ENCODE data around the gene SLC6A7. TPM values are rescaled to one million over a fixed set of nuclear protein-coding genes. Genes with fewer than 3 reads are reported as not detected.
A peak's percentile ranks its signal among the peaks of the same experiment; 100 is the strongest.

SLC6A7 gene
- total and polyA plus RNA-seq, 8 donors = not detected

DNA sequence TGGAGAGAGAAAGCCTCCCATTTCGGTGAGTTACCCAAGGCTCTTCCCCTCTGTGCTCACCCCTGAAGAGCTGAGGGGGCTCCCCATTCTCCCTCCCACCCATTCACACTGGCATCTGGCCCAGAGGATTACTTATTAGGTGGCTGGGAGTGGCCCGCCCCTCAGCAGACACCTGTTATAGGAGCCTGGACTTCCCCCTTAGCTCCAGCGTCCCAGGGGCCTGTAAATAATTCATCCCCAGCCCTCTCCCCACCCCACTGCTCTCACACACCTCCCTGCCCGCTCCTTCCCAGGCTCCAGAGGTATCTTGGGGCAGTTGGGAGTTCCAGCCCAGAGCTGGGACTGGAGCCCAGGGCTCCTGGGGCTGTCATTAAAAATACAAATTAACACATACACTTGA lies 11.6 kb upstream of the SLC6A7 start:
- intact Hi-C loops (cut with DNase I) = no loop called here
- no peaks in the 10 kb centered on the region for H3K27me3 ChIP-seq
- TF ChIP-seq, protein P1, sequence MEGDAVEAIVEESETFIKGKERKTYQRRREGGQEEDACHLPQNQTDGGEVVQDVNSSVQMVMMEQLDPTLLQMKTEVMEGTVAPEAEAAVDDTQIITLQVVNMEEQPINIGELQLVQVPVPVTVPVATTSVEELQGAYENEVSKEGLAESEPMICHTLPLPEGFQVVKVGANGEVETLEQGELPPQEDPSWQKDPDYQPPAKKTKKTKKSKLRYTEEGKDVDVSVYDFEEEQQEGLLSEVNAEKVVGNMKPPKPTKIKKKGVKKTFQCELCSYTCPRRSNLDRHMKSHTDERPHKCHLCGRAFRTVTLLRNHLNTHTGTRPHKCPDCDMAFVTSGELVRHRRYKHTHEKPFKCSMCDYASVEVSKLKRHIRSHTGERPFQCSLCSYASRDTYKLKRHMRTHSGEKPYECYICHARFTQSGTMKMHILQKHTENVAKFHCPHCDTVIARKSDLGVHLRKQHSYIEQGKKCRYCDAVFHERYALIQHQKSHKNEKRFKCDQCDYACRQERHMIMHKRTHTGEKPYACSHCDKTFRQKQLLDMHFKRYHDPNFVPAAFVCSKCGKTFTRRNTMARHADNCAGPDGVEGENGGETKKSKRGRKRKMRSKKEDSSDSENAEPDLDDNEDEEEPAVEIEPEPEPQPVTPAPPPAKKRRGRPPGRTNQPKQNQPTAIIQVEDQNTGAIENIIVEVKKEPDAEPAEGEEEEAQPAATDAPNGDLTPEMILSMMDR (IDR thresholded peaks at IDR 0.05) = no peak
- no peak for FAIRE-seq
- H3K4me1 ChIP-seq = no peaks in the 10 kb centered on the region
- H3K9me3 ChIP-seq = no peaks in the 10 kb centered on the region
- no peak for DNase-seq
- ATAC-seq = peak in 2 of 4 donors; percentile 40 to 75
- no peak overlapping the region for H3K4me3 ChIP-seq
- no peaks in the 10 kb centered on the region for H3K36me3 ChIP-seq
- WGBS, 2 donors = 36 to 49% methylated on average over 4 of the region's 4 CpGs
- no peak overlapping the region for H3K27ac ChIP-seq

DNA sequence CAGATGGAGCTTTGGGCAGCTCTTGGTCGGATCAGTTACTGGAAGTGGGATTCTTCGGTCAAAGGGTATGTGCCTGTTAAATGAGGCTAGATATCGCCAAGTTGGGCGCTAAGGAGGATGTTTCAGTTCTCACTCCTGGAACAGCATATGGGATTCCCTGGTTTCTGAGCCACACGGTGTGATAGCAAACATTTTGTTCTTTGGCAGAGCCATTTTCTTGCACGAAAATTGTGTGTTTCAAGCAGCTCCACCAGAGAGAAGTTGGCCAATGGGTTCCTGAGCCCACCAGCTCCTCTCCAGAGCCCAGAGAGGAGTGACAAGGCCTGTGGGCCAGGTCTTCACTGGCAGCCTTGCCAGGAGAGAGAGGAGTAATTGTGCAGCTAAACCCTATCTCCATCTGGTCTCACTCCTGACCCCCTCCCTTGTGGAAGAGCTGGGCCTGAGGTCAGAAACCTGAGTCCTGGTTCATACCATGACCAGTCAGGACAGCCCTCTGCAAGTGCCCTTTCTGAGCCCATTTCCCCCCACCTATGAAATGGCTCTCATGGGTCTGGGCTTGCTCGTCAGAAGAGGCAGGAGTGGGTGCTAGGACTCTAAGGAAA lies 10.7 kb upstream of the SLC6A7 start:
- intact Hi-C loops (cut with DNase I) = no loop called here
- H3K4me3 ChIP-seq = no peak overlapping the region
- DNase-seq (no peak), ATAC-seq (no peak), FAIRE-seq (no peak)
- no peaks in the 10 kb centered on the region for H3K36me3 ChIP-seq
- no peaks in the 10 kb centered on the region for H3K9me3 ChIP-seq
- TF ChIP-seq, protein P1 (IDR thresholded peaks at IDR 0.05) = no peak
- no peaks in the 10 kb centered on the region for H3K27me3 ChIP-seq
- no peaks in the 10 kb centered on the region for H3K4me1 ChIP-seq
- 90 to 94% methylated on average over 7 of the region's 7 CpGs for WGBS, 2 donors
- H3K27ac ChIP-seq = no peak overlapping the region

DNA sequence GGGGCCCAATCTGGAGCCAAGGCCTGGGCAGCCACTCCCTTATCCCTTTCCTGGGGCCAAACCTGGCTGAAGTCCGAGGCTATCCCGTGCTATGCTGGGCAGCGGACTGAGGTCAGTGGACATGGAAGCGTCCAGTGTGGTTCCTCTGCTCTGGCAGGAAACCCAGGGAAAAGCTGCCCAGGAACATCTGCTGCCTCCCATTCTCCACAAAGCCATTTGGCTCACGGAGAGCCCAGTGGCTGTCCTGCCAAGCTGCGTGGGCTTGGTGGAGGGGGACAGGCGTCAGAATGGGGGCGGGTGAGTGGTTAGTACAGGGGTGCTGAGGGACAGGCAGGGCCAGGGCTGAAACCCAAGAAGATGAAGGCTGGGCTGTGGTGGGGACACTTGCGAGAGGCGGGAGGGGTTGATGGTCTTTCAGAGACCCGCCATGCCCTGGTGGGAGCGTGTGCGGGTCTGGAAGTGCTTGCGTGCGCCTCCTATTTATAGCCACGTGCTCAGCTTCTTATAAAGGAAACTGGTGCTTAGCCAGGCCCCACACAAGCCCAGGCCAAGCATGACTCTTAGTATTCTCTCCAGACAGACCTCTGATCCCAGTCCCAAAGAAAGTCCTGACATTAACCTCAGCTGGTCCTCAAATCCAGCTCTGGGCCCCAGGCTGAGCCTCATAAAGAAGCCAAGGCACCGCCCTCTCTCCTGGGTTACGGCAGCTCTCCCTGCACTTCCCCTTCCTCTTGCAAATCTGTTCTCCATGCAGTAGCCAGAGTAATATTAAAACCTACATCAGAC lies 9.4 kb upstream of the SLC6A7 start:
- FAIRE-seq (no peak), ATAC-seq (peak in 3 of 4 donors; percentile 31 to 62 (median 46)), DNase-seq (no peak)
- TF ChIP-seq, protein P1 (IDR thresholded peaks at IDR 0.05) = no peak
- H3K4me1 ChIP-seq = peaks cover 0 to 2% (median 0%) of the 10 kb centered on the region in 3 donors
- H3K27me3 ChIP-seq = no peaks in the 10 kb centered on the region
- no peak overlapping the region for H3K4me3 ChIP-seq
- WGBS, 2 donors = 80 to 86% methylated on average over 18 of the region's 18 CpGs
- H3K36me3 ChIP-seq = no peaks in the 10 kb centered on the region
- intact Hi-C loops (cut with DNase I) = no loop called here
- H3K9me3 ChIP-seq = no peaks in the 10 kb centered on the region
- H3K27ac ChIP-seq = no peak overlapping the region

DNA sequence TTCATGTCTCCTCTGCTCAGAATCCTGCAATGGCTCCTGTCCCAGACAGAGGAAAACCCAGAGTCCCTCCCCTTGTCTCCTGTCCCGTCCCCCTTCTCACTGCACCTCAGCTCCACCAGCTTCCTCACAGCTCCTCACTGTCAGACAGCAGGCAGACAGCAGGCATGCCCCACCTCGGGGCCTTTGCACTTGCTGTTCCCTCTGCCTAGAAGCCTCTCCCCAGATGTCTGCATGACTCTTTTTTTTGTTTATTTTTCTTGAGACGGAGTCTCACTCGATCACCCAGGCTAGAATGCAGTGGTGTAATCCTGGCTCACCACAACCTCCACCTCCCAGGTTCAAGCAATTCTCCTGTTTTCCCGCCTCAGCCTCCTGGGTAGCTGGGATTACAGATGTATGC lies 8.8 kb upstream of the SLC6A7 start:
- no peak overlapping the region for H3K27ac ChIP-seq
- no peaks in the 10 kb centered on the region for H3K9me3 ChIP-seq
- intact Hi-C loops (cut with DNase I) = no loop called here
- TF ChIP-seq, protein P1 (IDR thresholded peaks at IDR 0.05) = no peak
- DNase-seq (no peak), FAIRE-seq (no peak), ATAC-seq (no peak)
- no peaks in the 10 kb centered on the region for H3K27me3 ChIP-seq
- 82 to 92% methylated on average over 5 of the region's 5 CpGs for WGBS, 2 donors
- H3K4me1 ChIP-seq = peaks cover 0 to 2% (median 0%) of the 10 kb centered on the region in 3 donors
- H3K36me3 ChIP-seq = no peaks in the 10 kb centered on the region
- no peak overlapping the region for H3K4me3 ChIP-seq

Measured in pancreas (tissue), 10 donors.